Measurements from ENCODE around the gene TXNRD3. TPM values are rescaled to one million over a fixed set of nuclear protein-coding genes. Genes with fewer than 3 reads are reported as not detected.
"Not testable (repeated sequence)": the region's sequence is repeated elsewhere in the genome, so short reads cannot be mapped to it uniquely, and the experiment has no call there.

The TXNRD3 gene
- polyA plus RNA-seq, 3 donors = 0.57 to 1.7 (median 0.90) TPM

GRCh38 chr3:126599101-126599500 lies 55.8 kb downstream of the TXNRD3 start:
- Mint-ChIP-seq H3K36me3 (peaks cover 0 to 2% of the 10 kb centered on the region in 2 donors), H3K4me3 (no peak overlapping the region), H3K4me1 (peaks cover 5% of the 10 kb centered on the region), H3K27ac (no peak overlapping the region), H3K27me3 (ENCODE audit: low read depth in 3 of 3) (peaks cover 0 to 1% (median 1%) of the 10 kb centered on the region in 3 donors), H3K9me3 (peaks cover 5 to 15% (median 10%) of the 10 kb centered on the region in 7 donors)
- no peak for TF ChIP-seq CTCF (IDR thresholded peaks at IDR 0.05)
- no peaks in the 10 kb centered on the region for H3K4me1 ChIP-seq (ENCODE audit: control insufficient read depth in 1 of 2, insufficient read depth in 2 of 2, low read length in 2 of 2)
- WGBS (ENCODE audit: insufficient coverage) = 36% methylated on average over 1 of the region's 1 CpG
- H4K20me1 ChIP-seq (ENCODE audit: insufficient read depth, low read length) = no peaks in the 10 kb centered on the region
- no peak overlapping the region for H2AFZ ChIP-seq (ENCODE audit: insufficient read depth, low read depth, low read length, poor library complexity, severe bottlenecking)
- H3K27me3 ChIP-seq (ENCODE audit: control insufficient read depth in 2 of 2, insufficient read depth in 2 of 2, low read length in 2 of 2) = no peaks in the 10 kb centered on the region
- no peak overlapping the region for H3K27ac ChIP-seq (ENCODE audit: low read depth in 1 of 2, low read length in 2 of 2)
- H3K9me3 ChIP-seq (replicated peaks in 1 of 2; ENCODE audit: control insufficient read depth in 1 of 2, insufficient read depth in 1 of 2, low read length in 2 of 2) = peaks cover 0 to 7% of the 10 kb centered on the region in 2 donors
- DNase-seq = no peak
- H3K4me3 ChIP-seq (replicated peaks in 1 of 3; ENCODE audit: low read depth in 2 of 3, low read length in 3 of 3) = no peak overlapping the region
- no peaks in the 10 kb centered on the region for H3K79me2 ChIP-seq (ENCODE audit: insufficient read depth, low read length)
- H3K36me3 ChIP-seq (replicated peaks in 1 of 2; ENCODE audit: control insufficient read depth in 1 of 2, insufficient read depth in 2 of 2, low read length in 2 of 2) = no peaks in the 10 kb centered on the region
- intact Hi-C loops (cut with micrococcal nuclease) = no loop called here
- H3K9ac ChIP-seq (ENCODE audit: insufficient read depth, low read length, poor library complexity, severe bottlenecking) = no peak overlapping the region
- H3K4me2 ChIP-seq (replicated peaks; ENCODE audit: extremely low read depth, low read length, poor library complexity, severe bottlenecking) = no peak overlapping the region

- H3K9ac ChIP-seq (ENCODE audit: insufficient read depth, low read length, poor library complexity, severe bottlenecking); H3K4me1 Mint-ChIP-seq; H3K27me3 ChIP-seq (ENCODE audit: control insufficient read depth in 2 of 2, insufficient read depth in 2 of 2, low read length in 2 of 2); H4K20me1 ChIP-seq (ENCODE audit: insufficient read depth, low read length); H3K4me1 ChIP-seq (ENCODE audit: control insufficient read depth in 1 of 2, insufficient read depth in 2 of 2, low read length in 2 of 2); H3K36me3 Mint-ChIP-seq; H2AFZ ChIP-seq (ENCODE audit: insufficient read depth, low read depth, low read length, poor library complexity, severe bottlenecking); H3K27ac Mint-ChIP-seq; DNase-seq; H3K4me3 Mint-ChIP-seq; H3K27ac ChIP-seq (ENCODE audit: low read depth in 1 of 2, low read length in 2 of 2); intact Hi-C loops (cut with micrococcal nuclease); H3K36me3 ChIP-seq (replicated peaks in 1 of 2; ENCODE audit: control insufficient read depth in 1 of 2, insufficient read depth in 2 of 2, low read length in 2 of 2); H3K27me3 Mint-ChIP-seq (ENCODE audit: low read depth in 3 of 3); H3K79me2 ChIP-seq (ENCODE audit: insufficient read depth, low read length); H3K9me3 ChIP-seq (replicated peaks in 1 of 2; ENCODE audit: control insufficient read depth in 1 of 2, insufficient read depth in 1 of 2, low read length in 2 of 2); H3K4me2 ChIP-seq (replicated peaks; ENCODE audit: extremely low read depth, low read length, poor library complexity, severe bottlenecking); H3K4me3 ChIP-seq (replicated peaks in 1 of 3; ENCODE audit: low read depth in 2 of 3, low read length in 3 of 3): not testable (repeated sequence)
- peaks cover 7 to 29% (median 15%) of the 10 kb centered on the region in 7 donors for H3K9me3 Mint-ChIP-seq
- 92% methylated on average over 2 of the region's 4 CpGs for WGBS (ENCODE audit: insufficient coverage)
These were observed 59.4 kb downstream of the TXNRD3 start for GRCh38 chr3:126595479-126595878.

GRCh38 chr3:126591515-126591914 lies 63.4 kb downstream of the TXNRD3 start:
- intact Hi-C loops (cut with micrococcal nuclease); H3K4me3 Mint-ChIP-seq; H3K79me2 ChIP-seq (ENCODE audit: insufficient read depth, low read length): not testable (repeated sequence)

More at GRCh38 chr3:126591515-126591914, 63.4 kb downstream of the TXNRD3 start:
- not testable (repeated sequence) for H3K36me3 ChIP-seq (replicated peaks in 1 of 2; ENCODE audit: control insufficient read depth in 1 of 2, insufficient read depth in 2 of 2, low read length in 2 of 2); H3K27me3 ChIP-seq (ENCODE audit: control insufficient read depth in 2 of 2, insufficient read depth in 2 of 2, low read length in 2 of 2); H3K4me3 ChIP-seq (replicated peaks in 1 of 3; ENCODE audit: low read depth in 2 of 3, low read length in 3 of 3); H3K27ac ChIP-seq (ENCODE audit: low read depth in 1 of 2, low read length in 2 of 2); H3K9ac ChIP-seq (ENCODE audit: insufficient read depth, low read length, poor library complexity, severe bottlenecking); H3K36me3 Mint-ChIP-seq; H3K4me1 Mint-ChIP-seq; H3K27ac Mint-ChIP-seq; H3K4me2 ChIP-seq (replicated peaks; ENCODE audit: extremely low read depth, low read length, poor library complexity, severe bottlenecking); H4K20me1 ChIP-seq (ENCODE audit: insufficient read depth, low read length); H3K9me3 ChIP-seq (replicated peaks in 1 of 2; ENCODE audit: control insufficient read depth in 1 of 2, insufficient read depth in 1 of 2, low read length in 2 of 2); H3K4me1 ChIP-seq (ENCODE audit: control insufficient read depth in 1 of 2, insufficient read depth in 2 of 2, low read length in 2 of 2); H2AFZ ChIP-seq (ENCODE audit: insufficient read depth, low read depth, low read length, poor library complexity, severe bottlenecking); DNase-seq; H3K27me3 Mint-ChIP-seq (ENCODE audit: low read depth in 3 of 3)
- peaks cover 9 to 36% (median 21%) of the 10 kb centered on the region in 7 donors for H3K9me3 Mint-ChIP-seq
- WGBS (ENCODE audit: insufficient coverage) = 77% methylated on average over 4 of the region's 5 CpGs
